Mucosa of descending colon (tissue), 3 donors: ENCODE results near the gene OR2M5. TPM values are rescaled to one million over a fixed set of nuclear protein-coding genes. Genes with fewer than 3 reads are reported as not detected.

Source experiments
- ATAC-seq: fragments of 200-7000 bp; cut with Tn5 transposase; one replicate; pipeline ENCODE4 v1.9.1; 2020; ENCODE audit warnings: mild to moderate bottlenecking, moderate library complexity
- DNase-seq, 3 donors: peaks; one replicate each; pipeline ENCODE4 v3.0.0-alpha.2; 2020
- H3K36me3 ChIP-seq: fragments of 200-600 bp; one replicate; pipeline ENCODE4 v1.8.0; 2021; ENCODE audit warnings: low read depth, mild to moderate bottlenecking
- H3K4me1 ChIP-seq: fragments of 200-600 bp; one replicate; pipeline ENCODE4 v1.8.0; 2021; ENCODE audit warnings: low read depth, mild to moderate bottlenecking
- H3K4me3 ChIP-seq: fragments of 200-600 bp; one replicate; pipeline ENCODE4 v1.8.0; 2021; ENCODE audit warnings: mild to moderate bottlenecking
- H3K9me3 ChIP-seq: fragments of 200-600 bp; one replicate; pipeline ENCODE4 v1.8.0; 2021; ENCODE audit warnings: mild to moderate bottlenecking
- intact Hi-C, 2 donors: fragments of 100-400 bp; cut with DNase I in 1 of 2; cut with micrococcal nuclease in 1 of 2; formaldehyde crosslinking; loops; one replicate each; pipeline versions ENCODE4 v1.11.0 to v1.11.1; 2022; cut with DNase I, micrococcal nuclease
- total RNA-seq, 3 donors: library from RNA; stranded (reverse); fragmentation: NEBNext Ultra II Directional in 2 of 3; extraction: Animal tissue kit (Norgen Biotek cat#: 25700) in 2 of 3; gene quantifications; one replicate each; pipeline versions ENCODE4 v1.2.1 to v1.2.4, GENCODE V29; 2021 to 2023
- TF ChIP-seq, protein P1 (sequence below): fragments of 200-600 bp; IDR thresholded peaks from one replicate; pipeline ENCODE4 v1.8.0; 2022; ENCODE audit warnings: antibody characterized with exemption, mild to moderate bottlenecking
- donor health status: DM: no; HTN: no; CAD: no; lungs with moderate emphysema.
- donor health status: DM: no; HTN: no; CAD: no.
- donor health status: DM: no; HTN: yes; CAD: no.

The OR2M5 gene
- total RNA-seq, 3 donors from 2014 or later: not detected

DNA sequence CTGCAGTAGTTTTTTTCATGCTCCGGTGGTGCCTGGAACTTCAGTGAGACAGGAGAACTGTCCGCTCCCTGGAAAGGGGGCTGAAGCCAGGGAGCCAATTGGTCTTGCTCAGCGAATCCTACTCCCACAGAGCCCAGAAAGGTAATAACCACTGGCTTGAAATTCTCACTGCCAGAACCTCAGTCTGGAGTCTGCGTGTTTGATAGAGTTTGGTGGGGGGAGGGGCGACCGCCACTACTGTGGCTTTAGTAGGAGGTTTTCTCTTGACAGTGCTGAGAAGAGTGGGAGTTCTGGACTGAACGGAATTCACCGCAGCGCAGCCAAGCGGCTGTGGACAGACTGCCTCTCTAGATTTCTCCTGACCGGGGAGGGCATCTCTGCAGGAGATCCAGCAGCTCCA, 44.1 kb downstream of the OR2M5 start:
- Histone ChIP-seq H3K36me3 (no peaks in the 10 kb centered on the region), H3K9me3 (peaks cover 24% of the 10 kb centered on the region), H3K4me3 (no peak overlapping the region), H3K4me1 (no peaks in the 10 kb centered on the region)
- intact Hi-C loops: no loop called here
- TF ChIP-seq, protein P1, sequence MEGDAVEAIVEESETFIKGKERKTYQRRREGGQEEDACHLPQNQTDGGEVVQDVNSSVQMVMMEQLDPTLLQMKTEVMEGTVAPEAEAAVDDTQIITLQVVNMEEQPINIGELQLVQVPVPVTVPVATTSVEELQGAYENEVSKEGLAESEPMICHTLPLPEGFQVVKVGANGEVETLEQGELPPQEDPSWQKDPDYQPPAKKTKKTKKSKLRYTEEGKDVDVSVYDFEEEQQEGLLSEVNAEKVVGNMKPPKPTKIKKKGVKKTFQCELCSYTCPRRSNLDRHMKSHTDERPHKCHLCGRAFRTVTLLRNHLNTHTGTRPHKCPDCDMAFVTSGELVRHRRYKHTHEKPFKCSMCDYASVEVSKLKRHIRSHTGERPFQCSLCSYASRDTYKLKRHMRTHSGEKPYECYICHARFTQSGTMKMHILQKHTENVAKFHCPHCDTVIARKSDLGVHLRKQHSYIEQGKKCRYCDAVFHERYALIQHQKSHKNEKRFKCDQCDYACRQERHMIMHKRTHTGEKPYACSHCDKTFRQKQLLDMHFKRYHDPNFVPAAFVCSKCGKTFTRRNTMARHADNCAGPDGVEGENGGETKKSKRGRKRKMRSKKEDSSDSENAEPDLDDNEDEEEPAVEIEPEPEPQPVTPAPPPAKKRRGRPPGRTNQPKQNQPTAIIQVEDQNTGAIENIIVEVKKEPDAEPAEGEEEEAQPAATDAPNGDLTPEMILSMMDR: no peak
- DNase-seq (no peak), ATAC-seq (no peak)

DNA sequence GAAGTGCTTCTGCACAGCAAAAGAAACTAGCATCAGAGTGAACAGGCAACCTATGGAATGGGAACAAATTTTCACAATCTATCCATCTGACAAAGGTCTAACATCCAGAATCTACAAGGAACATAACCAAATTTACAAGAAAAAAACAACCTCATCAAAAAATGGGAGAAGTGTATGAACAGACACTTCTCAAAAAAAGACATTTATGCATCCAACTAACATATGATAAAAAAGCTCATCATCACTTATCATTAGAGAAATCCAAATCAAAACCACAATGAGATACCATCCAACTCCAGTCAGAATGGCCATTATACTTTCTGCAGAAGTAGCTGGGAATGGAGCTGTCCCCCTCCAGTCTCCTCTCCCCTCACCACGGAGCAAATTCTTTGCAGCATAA, 49.2 kb downstream of the OR2M5 start:
- Histone ChIP-seq H3K36me3 (no peaks in the 10 kb centered on the region), H3K4me3 (no peak overlapping the region), H3K9me3 (peaks cover 36% of the 10 kb centered on the region), H3K4me1 (no peaks in the 10 kb centered on the region)
- no peak for DNase-seq
- no peak for ATAC-seq
- TF ChIP-seq, protein P1: no peak
- intact Hi-C loops: no loop called here

Other genes with a start within 250 kb of the OR2M5 start
- gene OR2W3, start 249.6 kb upstream of the OR2M5 start, total RNA-seq: 1 to 10 TPM in 1 of 3 donors, under 1 TPM in 2; 0.52 to 1.2 (median 0.53) TPM
- not detected for gene OR2T8, start 224.9 kb upstream of the OR2M5 start, total RNA-seq
- gene OR2AJ1, start 220.3 kb upstream of the OR2M5 start, total RNA-seq: not detected
- not detected for gene OR2L8, start 196.3 kb upstream of the OR2M5 start, total RNA-seq
- not detected for gene OR2AK2, start 179.9 kb upstream of the OR2M5 start, total RNA-seq
- gene OR2L5, start 131.5 kb upstream of the OR2M5 start, total RNA-seq: not detected
- gene OR2L2, start 115.1 kb upstream of the OR2M5 start, total RNA-seq: under 1 TPM; 0.07 to 0.19 (median 0.09) TPM
- not detected for gene OR2L3, start 98.3 kb upstream of the OR2M5 start, total RNA-seq
- gene OR2L13, start 50.0 kb upstream of the OR2M5 start, total RNA-seq: under 1 TPM in 1 of 3 donors, not detected in 2; 0.19 TPM
- not detected for gene OR2M2, start 29.7 kb downstream of the OR2M5 start, total RNA-seq
- gene OR2M3, start 52.1 kb downstream of the OR2M5 start, total RNA-seq: not detected
- gene OR2M4, start 86.3 kb downstream of the OR2M5 start, total RNA-seq: not detected
- not detected for gene OR2T33, start 132.8 kb downstream of the OR2M5 start, total RNA-seq
- not detected for gene OR2T12, start 158.3 kb downstream of the OR2M5 start, total RNA-seq
- gene OR2M7, start 179.4 kb downstream of the OR2M5 start, total RNA-seq: not detected
- gene OR14C36, start 203.6 kb downstream of the OR2M5 start, total RNA-seq: not detected
- not detected for gene OR2T4, start 216.5 kb downstream of the OR2M5 start, total RNA-seq
- not detected for gene OR2T6, start 230.6 kb downstream of the OR2M5 start, total RNA-seq